Erythroblast (primary cell): ENCODE measurements around the gene DNAJC5G.

Source experiments
- DNase-seq, 2 experiments: peaks; one replicate each; lab custom pipeline; 2025; lab: John Stamatoyannopoulos, UW
- GATA1 ChIP-seq: IDR thresholded peaks from 2 replicates; pipeline ENCODE4 v1.6.1; 2011; ENCODE audit warnings: low read depth, mild to moderate bottlenecking, control low read depth, low read length, moderate library complexity
- POLR2A ChIP-seq: IDR thresholded peaks from 2 replicates; pipeline ENCODE4 v1.6.1; 2011; ENCODE audit warnings: mild to moderate bottlenecking, low read length

The DNAJC5G gene

GRCh38 chr2:27275211-27276150 is at the start of gene DNAJC5G:
DNAJC5G (plus strand) TSS chr2:27275433; CDS start chr2:27276729, 1,296 bp downstream.
- DNase-seq: no peak
- no peak for TF ChIP-seq POLR2A
- no peak for TF ChIP-seq GATA1

GRCh38 chr2:27225526-27225925 is 49.7 kb upstream of the DNAJC5G start:
- TF ChIP-seq POLR2A (no peak), GATA1 (no peak)
- DNase-seq: no peak

GRCh38 chr2:27227501-27227900 is 47.7 kb upstream of the DNAJC5G start:
- TF ChIP-seq POLR2A: no peak
- no peak for TF ChIP-seq GATA1
- DNase-seq: no peak

- no peak for DNase-seq
- TF ChIP-seq POLR2A (no peak), GATA1 (no peak)
Measured at GRCh38 chr2:27231921-27232320, 43.3 kb upstream of the DNAJC5G start.

GRCh38 chr2:27233341-27233740 is 41.9 kb upstream of the DNAJC5G start:
- TF ChIP-seq GATA1: no peak
- no peak for DNase-seq

GRCh38 chr2:27236136-27236535 is 39.1 kb upstream of the DNAJC5G start:
- no peak for DNase-seq
- TF ChIP-seq POLR2A (no peak), GATA1 (no peak)

- TF ChIP-seq POLR2A: no peak
- no peak for TF ChIP-seq GATA1
- no peak for DNase-seq
Measured at GRCh38 chr2:27236626-27237025, 38.6 kb upstream of the DNAJC5G start.

GRCh38 chr2:27237341-27237945 is 37.8 kb upstream of the DNAJC5G start:
- TF ChIP-seq GATA1: no peak
- no peak for DNase-seq

GRCh38 chr2:27238976-27239375 is 36.3 kb upstream of the DNAJC5G start:
- TF ChIP-seq GATA1: no peak
- TF ChIP-seq POLR2A: no peak
- no peak for DNase-seq

GRCh38 chr2:27240406-27240805 is 34.8 kb upstream of the DNAJC5G start:
- DNase-seq: no peak
- TF ChIP-seq GATA1: no peak

GRCh38 chr2:27241761-27242613 is 33.2 kb upstream of the DNAJC5G start:
- no peak for DNase-seq
- no peak for TF ChIP-seq POLR2A
- no peak for TF ChIP-seq GATA1

GRCh38 chr2:27242614-27242951 is 32.6 kb upstream of the DNAJC5G start:
- TF ChIP-seq POLR2A (no peak), GATA1 (no peak)
- DNase-seq: no peak

GRCh38 chr2:27243391-27244130 is 31.7 kb upstream of the DNAJC5G start:
- TF ChIP-seq POLR2A (no peak), GATA1 (no peak)

More at GRCh38 chr2:27243391-27244130, 31.7 kb upstream of the DNAJC5G start:
- no peak for DNase-seq
